Natural killer cell (primary cell): ENCODE results near the gene MORC2. TPM values are rescaled to one million over a fixed set of nuclear protein-coding genes. Genes with fewer than 3 reads are reported as not detected.

Source experiments
- ATAC-seq, 3 donors: fragments of 150-1000 bp in 2 of 3; fragments of 200-7000 bp in 1 of 3; cut with Tn5 transposase; 1 replicate in 1 of 3; 2 replicates in 2 of 3; pipeline ENCODE4 v1.10.0; 2021; ENCODE audit warnings: mild to moderate bottlenecking in 2 of 3, moderate library complexity in 2 of 3
- DNase-seq, 2 donors: peaks; one replicate each; pipeline versions ENCODE4 v3.0.0 to v3.0.0-alpha.2; 2013 to 2021; ENCODE audit warnings: mixed read lengths in 1 of 2
- H3K27ac ChIP-seq: one replicate; pipeline ENCODE4 v1.5.1; 2013; ENCODE audit warnings: mild to moderate bottlenecking, low read length
- H3K27me3 ChIP-seq: one replicate; pipeline ENCODE4 v1.6.1; 2013; ENCODE audit warnings: low read length; ENCODE audit not compliant: control insufficient read depth, insufficient read depth
- H3K36me3 ChIP-seq: one replicate; pipeline ENCODE4 v1.6.1; 2013; ENCODE audit warnings: low read length; ENCODE audit not compliant: control insufficient read depth, insufficient read depth
- H3K4me1 ChIP-seq: one replicate; pipeline ENCODE4 v1.6.1; 2013; ENCODE audit warnings: low read length; ENCODE audit not compliant: control insufficient read depth, insufficient read depth
- H3K4me3 ChIP-seq: one replicate; pipeline ENCODE4 v1.5.1; 2013; ENCODE audit warnings: low read length
- H3K9me3 ChIP-seq: one replicate; pipeline ENCODE4 v1.6.1; 2013; ENCODE audit warnings: low read length; ENCODE audit not compliant: control insufficient read depth, insufficient read depth
- H3K27ac Mint-ChIP-seq, 2 donors: one replicate each; pipeline ENCODE4 v1.8.0; 2022; ENCODE audit warnings: mild to moderate bottlenecking in 2 of 2, mixed read lengths in 2 of 2, moderate library complexity in 1 of 2
- H3K27me3 Mint-ChIP-seq, 2 donors: one replicate each; pipeline ENCODE4 v1.8.0; 2022; ENCODE audit warnings: low read depth in 2 of 2, mixed read lengths in 2 of 2
- H3K36me3 Mint-ChIP-seq: one replicate; pipeline ENCODE4 v1.8.0; 2022; ENCODE audit warnings: mixed read lengths
- H3K4me1 Mint-ChIP-seq, 2 donors: one replicate each; pipeline ENCODE4 v1.8.0; 2022; ENCODE audit warnings: mixed read lengths in 2 of 2
- H3K4me3 Mint-ChIP-seq: one replicate; pipeline ENCODE4 v1.8.0; 2022; ENCODE audit warnings: mild to moderate bottlenecking, moderate library complexity, mixed read lengths
- H3K9me3 Mint-ChIP-seq, 2 donors: one replicate each; pipeline ENCODE4 v1.8.0; 2022; ENCODE audit warnings: mixed read lengths in 2 of 2
- CTCF ChIP-seq: fragments of 200-600 bp; IDR thresholded peaks from one replicate; pipeline ENCODE4 v1.8.0; 2022; ENCODE audit warnings: antibody characterized with exemption
- WGBS: methylation state at CpG from one replicate; pipeline ENCODE4 v1.1.7; 2013; ENCODE audit warnings: missing lambda C conversion rate; ENCODE audit not compliant: insufficient coverage; 5-methylcytosine and 5-hydroxymethylcytosine counted together
- intact Hi-C: fragments of 100-400 bp; cut with micrococcal nuclease; formaldehyde crosslinking; loops from one replicate; pipeline ENCODE4 v1.14.2; 2022
- total RNA-seq, 4 donors: library from RNA; stranded (reverse); fragments of 120-200 nt in 1 of 4; gene quantifications; one replicate each; pipeline versions ENCODE4 v1.2.3 to v1.2.4, GENCODE V29; 2013 to 2022

MORC2 gene
- total RNA-seq, 3 donors from 2014 or later (not counting 1 experiment from before 2014, with no cell fraction given), result 15.3 to 19.7 (median 16.4) TPM

GRCh38 chr22:30964858-30965257, 3.7 kb downstream of the MORC2 start:
- Histone ChIP-seq H3K27ac (no peak overlapping the region), H3K36me3 (no peaks in the 10 kb centered on the region), H3K27me3 (no peaks in the 10 kb centered on the region), H3K4me1 (peaks cover 9% of the 10 kb centered on the region), H3K4me3 (no peak overlapping the region), H3K9me3 (peaks cover 4% of the 10 kb centered on the region)
- intact Hi-C loops, result no loop called here
- Mint-ChIP-seq H3K4me3 (no peak overlapping the region), H3K9me3 (peaks cover 0 to 2% of the 10 kb centered on the region in 2 donors), H3K4me1 (peaks cover 12 to 19% of the 10 kb centered on the region in 2 donors), H3K27me3 (no peaks in the 10 kb centered on the region), H3K27ac (no peak overlapping the region), H3K36me3 (no peaks in the 10 kb centered on the region)
- TF ChIP-seq CTCF, result no peak
- ATAC-seq, result no peak
- 97% methylated on average over 4 of the region's 4 CpGs for WGBS
- DNase-seq, result no peak

GRCh38 chr22:30955153-30955552, 13.4 kb downstream of the MORC2 start:
- H3K4me1 ChIP-seq, result no peaks in the 10 kb centered on the region
- H3K27ac Mint-ChIP-seq, result no peak overlapping the region
- no peak for ATAC-seq
- no peak overlapping the region for H3K27ac ChIP-seq
- H3K4me1 Mint-ChIP-seq, result peaks cover 23 to 25% of the 10 kb centered on the region in 2 donors
- H3K9me3 ChIP-seq, result no peaks in the 10 kb centered on the region
- H3K4me3 Mint-ChIP-seq, result no peak overlapping the region
- H3K9me3 Mint-ChIP-seq, result no peaks in the 10 kb centered on the region
- peaks cover 12% of the 10 kb centered on the region for H3K36me3 ChIP-seq
- intact Hi-C loops, result no loop called here
- no peaks in the 10 kb centered on the region for H3K27me3 ChIP-seq
- WGBS, result 74% methylated on average over 4 of the region's 4 CpGs
- no peaks in the 10 kb centered on the region for H3K36me3 Mint-ChIP-seq
- no peak overlapping the region for H3K4me3 ChIP-seq
- no peaks in the 10 kb centered on the region for H3K27me3 Mint-ChIP-seq
- no peak for TF ChIP-seq CTCF
- DNase-seq, result no peak

GRCh38 chr22:30953206-30953605, 15.4 kb downstream of the MORC2 start:
- WGBS, result 100% methylated on average over 2 of the region's 2 CpGs
- Mint-ChIP-seq H3K4me1 (peaks cover 9 to 12% of the 10 kb centered on the region in 2 donors), H3K4me3 (no peak overlapping the region), H3K27me3 (no peaks in the 10 kb centered on the region), H3K9me3 (no peaks in the 10 kb centered on the region), H3K27ac (no peak overlapping the region), H3K36me3 (peaks cover 8% of the 10 kb centered on the region)
- intact Hi-C loops, result no loop called here
- ATAC-seq (no peak), DNase-seq (no peak)
- Histone ChIP-seq H3K9me3 (no peaks in the 10 kb centered on the region), H3K27me3 (no peaks in the 10 kb centered on the region), H3K36me3 (peaks cover 26% of the 10 kb centered on the region), H3K4me3 (no peak overlapping the region), H3K27ac (no peak overlapping the region), H3K4me1 (no peaks in the 10 kb centered on the region)
- no peak for TF ChIP-seq CTCF

GRCh38 chr22:30949934-30950660, 18.5 kb downstream of the MORC2 start:
- H3K36me3 ChIP-seq, result peaks cover 44% of the 10 kb centered on the region
- H3K4me1 Mint-ChIP-seq, result peaks cover 3 to 4% of the 10 kb centered on the region in 2 donors

More at GRCh38 chr22:30949934-30950660, 18.5 kb downstream of the MORC2 start:
- Histone ChIP-seq H3K4me1 (no peaks in the 10 kb centered on the region), H3K27ac (no peak overlapping the region), H3K27me3 (no peaks in the 10 kb centered on the region), H3K4me3 (no peak overlapping the region), H3K9me3 (no peaks in the 10 kb centered on the region)
- DNase-seq (no peak), ATAC-seq (no peak)
- no peak for TF ChIP-seq CTCF
- intact Hi-C loops, result loop anchor here (5.0 kb wide), 2 partner anchors 132 to 282 kb away; partner anchors contain the start of gene SMTN
- Mint-ChIP-seq H3K9me3 (no peaks in the 10 kb centered on the region), H3K27ac (no peak overlapping the region), H3K4me3 (no peak overlapping the region), H3K36me3 (peaks cover 18% of the 10 kb centered on the region), H3K27me3 (no peaks in the 10 kb centered on the region)
- WGBS, result 97% methylated on average over 7 of the region's 7 CpGs
